ENCODE measurements around the gene KY.

DNA sequence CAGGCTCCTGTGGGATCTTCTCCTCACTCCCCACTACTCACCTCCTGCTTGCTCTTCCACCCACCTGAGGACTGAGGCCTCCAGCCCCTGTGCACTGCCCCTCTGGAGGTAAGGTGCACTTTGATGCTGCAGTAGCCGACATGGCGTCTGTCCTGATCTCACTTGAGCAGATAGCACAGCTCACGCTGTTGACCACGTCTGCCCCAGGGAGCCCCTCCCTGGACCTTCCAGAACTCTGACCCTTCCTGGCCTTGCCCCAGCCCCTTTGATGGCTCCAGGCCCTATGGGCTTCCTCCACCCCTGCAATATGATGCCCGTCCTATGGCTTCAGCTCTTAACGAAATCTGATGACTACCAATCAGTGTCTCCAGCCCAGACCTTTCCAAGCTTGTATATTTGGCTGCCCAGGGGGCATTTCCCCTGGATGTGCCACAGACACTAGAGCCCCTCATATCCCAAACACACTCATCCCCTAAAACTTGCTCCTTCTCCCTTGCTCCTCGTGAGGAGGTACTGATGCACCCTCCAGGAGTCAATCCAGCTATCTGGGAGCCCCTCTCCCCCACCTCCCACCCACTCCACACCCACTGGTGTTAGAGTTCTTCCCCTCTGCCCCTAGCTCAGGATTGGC is 27.1 kb downstream of the KY start:
- TF ChIP-seq, protein P1, sequence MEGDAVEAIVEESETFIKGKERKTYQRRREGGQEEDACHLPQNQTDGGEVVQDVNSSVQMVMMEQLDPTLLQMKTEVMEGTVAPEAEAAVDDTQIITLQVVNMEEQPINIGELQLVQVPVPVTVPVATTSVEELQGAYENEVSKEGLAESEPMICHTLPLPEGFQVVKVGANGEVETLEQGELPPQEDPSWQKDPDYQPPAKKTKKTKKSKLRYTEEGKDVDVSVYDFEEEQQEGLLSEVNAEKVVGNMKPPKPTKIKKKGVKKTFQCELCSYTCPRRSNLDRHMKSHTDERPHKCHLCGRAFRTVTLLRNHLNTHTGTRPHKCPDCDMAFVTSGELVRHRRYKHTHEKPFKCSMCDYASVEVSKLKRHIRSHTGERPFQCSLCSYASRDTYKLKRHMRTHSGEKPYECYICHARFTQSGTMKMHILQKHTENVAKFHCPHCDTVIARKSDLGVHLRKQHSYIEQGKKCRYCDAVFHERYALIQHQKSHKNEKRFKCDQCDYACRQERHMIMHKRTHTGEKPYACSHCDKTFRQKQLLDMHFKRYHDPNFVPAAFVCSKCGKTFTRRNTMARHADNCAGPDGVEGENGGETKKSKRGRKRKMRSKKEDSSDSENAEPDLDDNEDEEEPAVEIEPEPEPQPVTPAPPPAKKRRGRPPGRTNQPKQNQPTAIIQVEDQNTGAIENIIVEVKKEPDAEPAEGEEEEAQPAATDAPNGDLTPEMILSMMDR (optimal IDR thresholded peaks at IDR 0.05 in 1 of 3, IDR thresholded peaks at IDR 0.05 in 1 of 3, conservative IDR thresholded peaks at IDR 0.05 in 1 of 3; ENCODE audit: extremely low read depth in 1 of 3, insufficient read depth in 2 of 3, low read length in 3 of 3): no peak
- TF ChIP-seq EZH2 (IDR thresholded peaks at IDR 0.05; ENCODE audit: low read length): no peak

Data from keratinocyte (primary cell).